ENCODE measurements around the gene TCFL5. TPM values are rescaled to one million over a fixed set of nuclear protein-coding genes. Genes with fewer than 3 reads are reported as not detected.

Gene TCFL5
- total and polyA plus RNA-seq, 10 of the 15 experiments (the other 5 are each of a cell fraction or from before 2014, with no cell fraction given): 0.48 to 8.1 (median 3.8) TPM

DNA sequence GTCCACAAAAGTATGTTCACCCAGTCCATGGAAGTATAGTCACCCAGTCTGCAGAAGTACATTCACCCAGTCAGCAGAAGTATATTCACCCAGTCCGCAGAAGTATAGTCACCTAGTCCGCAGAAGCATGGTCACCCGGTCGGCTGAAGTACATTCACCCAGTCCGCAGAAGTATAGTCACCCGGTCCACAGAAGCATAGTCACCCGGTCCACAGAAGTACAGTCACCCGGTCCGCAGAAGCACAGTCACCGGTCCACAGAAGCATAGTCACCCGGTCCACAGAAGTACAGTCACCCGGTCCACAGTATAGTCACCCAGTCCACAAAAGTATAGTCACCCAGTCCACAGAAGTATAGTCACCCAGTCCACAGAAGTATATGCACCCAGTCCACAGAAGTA is 8.8 kb downstream of the TCFL5 start (continued):
- TF ChIP-seq POLR2AphosphoS5 (IDR thresholded peaks at IDR 0.05; ENCODE audit: low read length) (no peak), CREM (IDR thresholded peaks at IDR 0.05; ENCODE audit: low read depth) (no peak), SUPT20H (IDR thresholded peaks at IDR 0.05; ENCODE audit: borderline replicate concordance, control insufficient read depth, low read depth, low read length) (no peak)

DNA sequence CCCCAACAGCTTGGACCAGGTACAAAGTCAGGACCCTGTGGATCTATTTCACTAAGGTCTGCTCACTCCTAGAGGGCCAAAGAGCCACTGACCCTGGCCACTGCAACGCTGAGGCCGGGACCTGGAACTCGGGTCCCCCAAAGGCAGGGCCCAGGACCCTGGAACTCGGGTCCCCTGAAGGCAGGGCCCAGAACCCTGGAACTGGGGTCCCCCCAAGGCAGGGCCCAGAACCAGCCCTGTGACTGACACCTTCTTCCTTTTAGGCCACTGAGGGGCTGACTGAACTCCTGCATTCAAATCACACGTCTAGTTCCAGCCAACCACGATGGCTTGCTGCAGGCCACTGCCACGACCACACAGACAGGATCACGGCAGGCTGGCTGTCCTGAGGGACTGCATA is 9.4 kb downstream of the TCFL5 start:
- no peaks in the 10 kb centered on the region for H3K9me3 ChIP-seq (replicated peaks; ENCODE audit: control insufficient read depth, insufficient read depth, low read length)
- intact Hi-C loops (cut with micrococcal nuclease; ENCODE audit: unreplicated experiment): no loop called here
- no peak overlapping the region for H3K4me2 ChIP-seq (ENCODE audit: control insufficient read depth, insufficient read depth)
- SMC1A ChIA-PET (ENCODE audit: uncharacterized antibody, unreplicated experiment): no interaction called here
- no peaks in the 10 kb centered on the region for H3K27me3 ChIP-seq (replicated peaks in 1 of 2; ENCODE audit: control insufficient read depth in 2 of 2, insufficient read depth in 2 of 2, low read length in 1 of 2)
- no peaks in the 10 kb centered on the region; the same call in 1 of the 2 replicates for H3K4me1 ChIP-seq (ENCODE audit: control insufficient read depth, insufficient read depth, low read length)
- no peak overlapping the region for H3K9ac ChIP-seq (ENCODE audit: control insufficient read depth, insufficient read depth, low read length)
- no peak overlapping the region for H3K4me3 ChIP-seq
- in situ Hi-C loops (cut with MboI): no loop called here
- DNase-seq (ENCODE audit: low read depth, low spot score): no peak
- POLR2A ChIA-PET: no interaction called here
- RAD21 ChIA-PET (ENCODE audit: unreplicated experiment): no interaction called here
- no peaks in the 10 kb centered on the region for H3K36me3 ChIP-seq (ENCODE audit: control insufficient read depth in 2 of 2, insufficient read depth in 2 of 2, low read length in 1 of 2)
- H3K27ac ChIP-seq (ENCODE audit: control insufficient read depth, insufficient read depth): no peak overlapping the region
- H4K20me1 ChIP-seq (ENCODE audit: control insufficient read depth, insufficient read depth): no peaks in the 10 kb centered on the region
- H3K79me2 ChIP-seq (ENCODE audit: control insufficient read depth, insufficient read depth, low read length): no peaks in the 10 kb centered on the region
- FAIRE-seq: no peak
- CTCF ChIA-PET: no interaction called here
- 69% methylated on average over 8 of the region's 8 CpGs for WGBS (ENCODE audit: insufficient coverage, insufficient replicate concordance, low lambda C conversion rate, missing lambda C conversion rate)
- no peak overlapping the region for H2AFZ ChIP-seq (ENCODE audit: control insufficient read depth, low read depth, low read length)
- TF ChIP-seq BMI1 (IDR thresholded peaks at IDR 0.05; ENCODE audit: borderline replicate concordance) (no peak), WRNIP1 (IDR thresholded peaks at IDR 0.05; ENCODE audit: borderline replicate concordance, low read depth, low read length) (no peak), BHLHE40 (IDR thresholded peaks at IDR 0.05; ENCODE audit: borderline replicate concordance in 1 of 2, low read depth in 2 of 2, low read length in 1 of 2) (no peak), BACH1 (IDR thresholded peaks at IDR 0.05; ENCODE audit: borderline replicate concordance) (no peak), FOS (IDR thresholded peaks at IDR 0.05; ENCODE audit: borderline replicate concordance, extremely low read depth, insufficient read length) (no peak), SUPT20H (IDR thresholded peaks at IDR 0.05; ENCODE audit: borderline replicate concordance, control insufficient read depth, low read depth, low read length) (no peak), NFYB (IDR thresholded peaks at IDR 0.05; ENCODE audit: insufficient read depth, low read depth, low read length) (no peak), CHD1 (IDR thresholded peaks at IDR 0.05; ENCODE audit: low read depth, low read length) (no peak)
- TF ChIP-seq, protein P1, sequence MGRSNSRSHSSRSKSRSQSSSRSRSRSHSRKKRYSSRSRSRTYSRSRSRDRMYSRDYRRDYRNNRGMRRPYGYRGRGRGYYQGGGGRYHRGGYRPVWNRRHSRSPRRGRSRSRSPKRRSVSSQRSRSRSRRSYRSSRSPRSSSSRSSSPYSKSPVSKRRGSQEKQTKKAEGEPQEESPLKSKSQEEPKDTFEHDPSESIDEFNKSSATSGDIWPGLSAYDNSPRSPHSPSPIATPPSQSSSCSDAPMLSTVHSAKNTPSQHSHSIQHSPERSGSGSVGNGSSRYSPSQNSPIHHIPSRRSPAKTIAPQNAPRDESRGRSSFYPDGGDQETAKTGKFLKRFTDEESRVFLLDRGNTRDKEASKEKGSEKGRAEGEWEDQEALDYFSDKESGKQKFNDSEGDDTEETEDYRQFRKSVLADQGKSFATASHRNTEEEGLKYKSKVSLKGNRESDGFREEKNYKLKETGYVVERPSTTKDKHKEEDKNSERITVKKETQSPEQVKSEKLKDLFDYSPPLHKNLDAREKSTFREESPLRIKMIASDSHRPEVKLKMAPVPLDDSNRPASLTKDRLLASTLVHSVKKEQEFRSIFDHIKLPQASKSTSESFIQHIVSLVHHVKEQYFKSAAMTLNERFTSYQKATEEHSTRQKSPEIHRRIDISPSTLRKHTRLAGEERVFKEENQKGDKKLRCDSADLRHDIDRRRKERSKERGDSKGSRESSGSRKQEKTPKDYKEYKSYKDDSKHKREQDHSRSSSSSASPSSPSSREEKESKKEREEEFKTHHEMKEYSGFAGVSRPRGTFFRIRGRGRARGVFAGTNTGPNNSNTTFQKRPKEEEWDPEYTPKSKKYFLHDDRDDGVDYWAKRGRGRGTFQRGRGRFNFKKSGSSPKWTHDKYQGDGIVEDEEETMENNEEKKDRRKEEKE (IDR thresholded peaks at IDR 0.05): no peak
- no peak for ATAC-seq
- no TSS peak for BruUV-seq (replicated peaks)
